GM12801 (cell line): ENCODE results near the gene STARD3.

ENCODE experiments used
- TF ChIP-seq, protein P1 (sequence below): IDR thresholded peaks from one replicate; pipeline ENCODE4 v1.5.1; 2011; ENCODE audit warnings: control low read depth; ENCODE audit not compliant: insufficient read length; ENCODE audit errors: extremely low read depth

Gene STARD3

DNA sequence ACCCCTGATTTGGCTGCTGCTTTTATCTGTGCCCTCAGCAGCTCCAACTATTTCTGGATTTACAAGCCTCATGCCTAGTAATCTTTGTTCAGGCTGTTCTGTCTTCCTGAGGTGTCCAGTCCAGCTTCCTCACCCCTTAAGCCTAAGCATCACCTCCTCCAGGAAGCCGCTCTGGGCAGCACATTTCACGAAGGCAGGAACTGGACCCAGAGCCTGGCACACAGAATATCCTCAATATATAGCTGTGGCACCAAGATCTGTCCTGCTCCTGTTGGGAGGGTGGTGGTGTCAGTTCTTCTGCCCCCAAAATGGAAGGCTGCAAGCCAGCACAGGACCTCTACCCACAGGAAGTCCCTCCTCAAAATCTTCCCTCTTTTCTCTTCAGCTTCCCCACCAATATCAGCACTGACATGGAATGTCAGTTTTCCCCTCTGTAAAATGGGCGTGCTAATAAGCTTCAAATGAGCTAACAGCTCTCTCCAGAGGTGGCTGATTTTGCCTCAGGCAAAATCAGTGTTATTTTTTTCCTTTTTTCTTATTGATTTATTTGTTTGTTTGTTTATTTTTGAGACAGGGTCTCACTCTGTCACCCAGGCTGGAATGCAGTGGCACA lies 22.3 kb upstream of the STARD3 start:
- TF ChIP-seq, protein P1, sequence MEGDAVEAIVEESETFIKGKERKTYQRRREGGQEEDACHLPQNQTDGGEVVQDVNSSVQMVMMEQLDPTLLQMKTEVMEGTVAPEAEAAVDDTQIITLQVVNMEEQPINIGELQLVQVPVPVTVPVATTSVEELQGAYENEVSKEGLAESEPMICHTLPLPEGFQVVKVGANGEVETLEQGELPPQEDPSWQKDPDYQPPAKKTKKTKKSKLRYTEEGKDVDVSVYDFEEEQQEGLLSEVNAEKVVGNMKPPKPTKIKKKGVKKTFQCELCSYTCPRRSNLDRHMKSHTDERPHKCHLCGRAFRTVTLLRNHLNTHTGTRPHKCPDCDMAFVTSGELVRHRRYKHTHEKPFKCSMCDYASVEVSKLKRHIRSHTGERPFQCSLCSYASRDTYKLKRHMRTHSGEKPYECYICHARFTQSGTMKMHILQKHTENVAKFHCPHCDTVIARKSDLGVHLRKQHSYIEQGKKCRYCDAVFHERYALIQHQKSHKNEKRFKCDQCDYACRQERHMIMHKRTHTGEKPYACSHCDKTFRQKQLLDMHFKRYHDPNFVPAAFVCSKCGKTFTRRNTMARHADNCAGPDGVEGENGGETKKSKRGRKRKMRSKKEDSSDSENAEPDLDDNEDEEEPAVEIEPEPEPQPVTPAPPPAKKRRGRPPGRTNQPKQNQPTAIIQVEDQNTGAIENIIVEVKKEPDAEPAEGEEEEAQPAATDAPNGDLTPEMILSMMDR: no peak

DNA sequence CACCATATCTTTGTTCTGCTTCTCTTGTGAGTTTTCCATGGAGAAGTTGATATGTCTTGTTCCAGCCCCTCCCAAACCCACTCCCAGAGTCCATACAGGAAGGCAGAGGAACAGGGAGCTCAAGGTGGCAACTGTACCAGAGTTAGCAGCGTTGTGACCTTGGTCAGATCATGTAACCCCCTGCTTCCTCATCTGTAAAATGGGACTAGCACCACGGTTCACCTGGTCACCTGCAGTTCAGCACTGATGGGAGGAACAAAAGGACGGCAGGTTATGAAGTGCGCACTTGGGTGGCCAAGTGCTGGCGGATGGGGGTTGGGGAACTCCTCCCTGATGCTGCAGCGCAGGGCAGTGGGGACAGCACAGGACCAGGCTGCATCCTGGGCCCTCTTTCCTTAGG lies 21.5 kb upstream of the STARD3 start:
- TF ChIP-seq, protein P1: no peak

DNA sequence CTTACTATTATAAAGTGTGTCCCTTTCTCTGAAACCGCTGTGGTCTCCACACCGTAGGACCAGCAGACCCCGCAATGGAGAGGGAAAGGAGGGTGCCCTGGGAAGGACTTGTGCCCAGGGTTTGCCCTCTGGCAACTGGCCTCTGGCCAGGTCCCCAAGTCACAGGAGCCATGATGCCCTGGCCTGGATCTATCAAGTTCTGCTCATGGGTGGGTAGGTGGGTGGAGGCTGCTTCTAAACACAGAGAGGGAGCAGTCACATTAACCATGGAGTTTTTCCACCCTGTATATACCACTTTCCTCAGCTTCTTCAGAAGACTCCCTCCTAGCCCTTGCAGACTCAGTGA lies 19.9 kb upstream of the STARD3 start:
- TF ChIP-seq, protein P1: no peak

DNA sequence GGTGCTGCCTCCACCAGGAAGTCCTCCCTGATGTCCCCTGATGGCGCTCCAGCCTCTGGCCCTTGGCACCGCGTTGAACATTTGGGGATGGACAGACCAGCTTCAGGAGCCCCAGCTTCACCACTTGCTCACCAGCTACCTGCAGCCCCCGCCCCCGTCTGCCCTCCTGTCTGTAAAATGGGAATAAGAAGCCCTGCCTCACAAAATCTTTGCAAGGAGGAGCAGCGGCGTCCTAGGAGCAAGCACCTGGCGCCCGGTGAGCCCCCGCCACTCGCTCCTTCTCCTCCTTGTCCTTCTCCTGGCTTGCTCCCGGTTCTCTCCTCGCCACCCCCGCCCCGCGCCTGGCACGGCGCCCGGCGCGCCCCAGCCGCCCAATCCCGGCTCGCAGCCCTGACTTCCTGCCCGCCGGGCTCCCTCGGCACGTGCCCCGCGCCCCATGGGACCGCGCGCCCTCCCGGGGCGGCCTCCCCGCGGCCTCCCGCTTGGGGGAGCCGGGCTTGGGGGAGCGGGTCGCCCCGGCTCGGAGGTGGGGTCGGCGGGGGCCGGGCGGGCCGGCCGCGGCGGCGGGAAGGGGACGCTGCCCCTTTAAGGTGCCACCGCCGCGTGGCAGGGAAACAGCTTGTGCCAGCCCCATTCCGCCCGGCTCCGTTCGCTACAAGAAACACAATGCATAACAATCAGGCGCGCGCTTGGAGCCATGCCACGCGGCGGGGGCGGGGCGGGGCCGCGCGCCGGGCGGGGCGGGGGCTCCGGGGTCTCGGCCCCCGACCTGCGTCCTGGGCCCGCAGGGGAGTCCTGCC lies 19.3 kb upstream of the STARD3 start:
- TF ChIP-seq, protein P1: no peak

DNA sequence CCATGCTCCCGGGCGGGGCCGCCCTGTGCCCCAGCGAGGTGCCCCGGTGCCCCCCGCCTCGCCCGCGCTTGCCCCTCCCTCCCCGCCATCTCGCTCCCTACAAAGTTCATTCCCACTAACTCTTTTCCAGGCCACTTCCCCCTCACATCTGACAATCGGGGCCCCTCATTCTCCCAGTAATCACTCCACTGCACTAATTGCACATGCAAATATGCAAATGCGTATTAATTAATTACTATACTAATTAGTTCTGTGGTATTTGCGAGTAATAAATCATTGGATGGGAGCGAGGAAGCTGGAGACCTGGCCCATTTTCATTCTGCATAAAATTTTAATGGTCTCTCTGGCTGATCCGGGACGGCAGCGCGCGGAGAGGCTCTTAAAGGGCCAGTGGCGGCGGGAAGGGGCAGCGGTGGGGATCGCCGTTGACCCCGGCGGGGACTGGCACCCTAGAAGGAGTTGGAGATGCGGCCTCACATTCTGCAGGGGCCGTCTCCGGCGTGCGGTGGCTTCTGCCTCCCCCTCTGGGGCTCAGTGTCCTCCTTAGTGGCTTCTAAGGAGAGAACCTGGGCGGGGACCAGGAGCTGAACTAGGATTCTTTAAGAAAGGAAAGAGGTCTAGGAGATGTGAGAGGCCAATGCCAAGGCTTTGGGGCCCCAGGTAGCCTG lies 18.6 kb upstream of the STARD3 start:
- TF ChIP-seq, protein P1: no peak

DNA sequence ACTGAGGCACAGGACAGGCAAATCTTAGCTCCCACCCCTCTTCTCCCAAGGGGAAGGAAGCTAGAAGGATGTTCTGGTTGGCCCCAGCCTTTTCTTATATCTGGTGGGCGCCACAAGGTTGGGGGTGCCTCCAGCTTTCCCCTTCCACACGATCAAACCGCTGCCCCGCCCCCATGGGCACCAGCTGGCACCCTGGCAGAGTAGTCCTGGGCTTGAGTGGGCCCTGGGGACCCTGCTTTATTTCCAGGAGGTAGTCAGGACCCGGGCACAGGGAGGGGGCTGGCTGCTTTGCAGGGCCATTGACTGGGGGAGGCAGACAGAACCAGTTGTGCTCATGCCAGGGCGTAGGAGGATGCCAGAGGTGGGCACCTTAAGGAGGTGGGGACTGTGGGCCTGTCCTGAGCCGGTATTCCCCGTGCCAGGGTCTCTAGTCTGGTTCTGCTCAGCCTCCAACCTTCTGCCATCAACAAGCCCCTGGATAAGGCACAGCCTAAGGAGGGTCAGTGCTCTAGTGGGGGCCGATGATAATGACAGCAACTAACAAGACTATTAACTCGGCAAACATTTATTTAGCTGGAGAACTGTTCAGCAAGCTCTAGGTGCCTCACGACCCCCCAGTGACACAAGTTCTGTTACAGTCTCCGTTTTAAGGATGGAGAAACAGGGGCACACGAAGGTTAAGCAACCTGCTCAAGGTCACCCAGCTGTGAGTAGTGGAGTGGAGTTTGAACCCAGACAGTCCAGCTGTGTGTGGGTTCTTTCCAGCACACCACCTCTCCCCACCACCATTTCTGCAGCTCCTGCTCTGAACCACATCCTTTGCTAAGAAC lies 17.8 kb upstream of the STARD3 start:
- TF ChIP-seq, protein P1: no peak

DNA sequence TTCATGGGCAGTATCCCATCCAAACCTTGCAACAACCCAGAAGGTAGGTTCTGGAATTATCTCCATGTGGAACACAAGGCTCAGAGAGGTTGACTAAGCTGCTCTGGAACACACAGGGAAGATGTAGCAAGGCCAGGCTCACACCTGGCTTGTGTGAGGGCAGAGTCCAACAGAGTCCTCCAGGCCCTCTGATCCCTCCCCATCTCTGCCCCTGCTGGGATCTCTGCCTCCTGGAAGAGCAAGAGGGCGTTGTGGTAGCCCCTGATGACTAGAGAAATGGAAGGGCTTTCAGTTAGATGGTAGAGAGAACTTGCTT lies 17.2 kb upstream of the STARD3 start:
- TF ChIP-seq, protein P1: no peak
